ENCODE data around the gene UVSSA. TPM values are rescaled to one million over a fixed set of nuclear protein-coding genes. Genes with fewer than 3 reads are reported as not detected.

Gene UVSSA
- total RNA-seq, 3 donors from 2014 or later (not counting 1 experiment from before 2014, with no cell fraction given): 48.0 to 59.4 (median 56.4) TPM

DNA sequence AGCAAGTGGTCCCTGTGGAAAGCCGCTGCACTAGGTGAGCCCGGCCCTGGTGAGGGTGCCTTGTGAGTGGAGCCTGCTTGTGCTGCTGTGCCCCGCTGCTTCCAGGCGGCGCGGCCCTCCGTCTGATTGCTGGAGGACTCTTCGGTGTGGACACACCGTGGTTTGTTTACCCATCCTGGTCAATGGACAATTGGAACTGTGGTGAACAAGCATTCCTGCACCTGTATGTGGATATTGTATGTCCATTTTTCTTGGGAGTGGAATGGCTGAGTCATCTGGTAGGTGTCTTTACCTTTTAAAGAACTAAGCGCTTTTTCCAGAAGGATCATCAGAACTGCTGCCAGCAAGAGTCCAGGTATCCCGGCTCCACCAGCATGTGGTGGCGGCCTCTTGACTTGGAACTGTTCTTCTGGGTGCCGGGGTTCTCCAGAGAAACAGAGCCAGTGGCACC is 41.7 kb upstream of the UVSSA start:
- Histone ChIP-seq H3K4me1 (ENCODE audit: control insufficient read depth, insufficient read depth, low read length) (peaks cover 25% of the 10 kb centered on the region), H3K36me3 (ENCODE audit: control insufficient read depth, insufficient read depth, low read length) (peaks cover 7% of the 10 kb centered on the region), H3K27me3 (ENCODE audit: control insufficient read depth, insufficient read depth, low read length) (no peaks in the 10 kb centered on the region), H3K4me3 (ENCODE audit: low read length) (no peak overlapping the region), H3K27ac (ENCODE audit: low read length) (no peak overlapping the region), H3K9me3 (ENCODE audit: control insufficient read depth, insufficient read depth, low read length) (no peaks in the 10 kb centered on the region)
- no peaks in the 10 kb centered on the region for H3K36me3 Mint-ChIP-seq
- TF ChIP-seq, protein P1, sequence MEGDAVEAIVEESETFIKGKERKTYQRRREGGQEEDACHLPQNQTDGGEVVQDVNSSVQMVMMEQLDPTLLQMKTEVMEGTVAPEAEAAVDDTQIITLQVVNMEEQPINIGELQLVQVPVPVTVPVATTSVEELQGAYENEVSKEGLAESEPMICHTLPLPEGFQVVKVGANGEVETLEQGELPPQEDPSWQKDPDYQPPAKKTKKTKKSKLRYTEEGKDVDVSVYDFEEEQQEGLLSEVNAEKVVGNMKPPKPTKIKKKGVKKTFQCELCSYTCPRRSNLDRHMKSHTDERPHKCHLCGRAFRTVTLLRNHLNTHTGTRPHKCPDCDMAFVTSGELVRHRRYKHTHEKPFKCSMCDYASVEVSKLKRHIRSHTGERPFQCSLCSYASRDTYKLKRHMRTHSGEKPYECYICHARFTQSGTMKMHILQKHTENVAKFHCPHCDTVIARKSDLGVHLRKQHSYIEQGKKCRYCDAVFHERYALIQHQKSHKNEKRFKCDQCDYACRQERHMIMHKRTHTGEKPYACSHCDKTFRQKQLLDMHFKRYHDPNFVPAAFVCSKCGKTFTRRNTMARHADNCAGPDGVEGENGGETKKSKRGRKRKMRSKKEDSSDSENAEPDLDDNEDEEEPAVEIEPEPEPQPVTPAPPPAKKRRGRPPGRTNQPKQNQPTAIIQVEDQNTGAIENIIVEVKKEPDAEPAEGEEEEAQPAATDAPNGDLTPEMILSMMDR (IDR thresholded peaks at IDR 0.05): no peak
- ATAC-seq (no peak), DNase-seq (no peak)
- H3K27me3 Mint-ChIP-seq (ENCODE audit: low read depth in 2 of 2): no peaks in the 10 kb centered on the region
- intact Hi-C loops (cut with micrococcal nuclease): no loop called here
- peak overlapping the region in 1 of 2 donors; percentile 59 for H3K27ac Mint-ChIP-seq
- peaks cover 36 to 52% of the 10 kb centered on the region in 2 donors for H3K4me1 Mint-ChIP-seq
- WGBS (ENCODE audit: insufficient coverage): 92% methylated on average over 13 of the region's 13 CpGs
- H3K4me3 Mint-ChIP-seq: no peak overlapping the region
- H3K9me3 Mint-ChIP-seq: no peaks in the 10 kb centered on the region

- Mint-ChIP-seq H3K4me3 (no peak overlapping the region), H3K36me3 (no peaks in the 10 kb centered on the region), H3K4me1 (peaks cover 35 to 51% of the 10 kb centered on the region in 2 donors), H3K9me3 (no peaks in the 10 kb centered on the region), H3K27ac (peak overlapping the region; percentile 56 to 65), H3K27me3 (ENCODE audit: low read depth in 2 of 2) (no peaks in the 10 kb centered on the region)
- ATAC-seq: no peak
- DNase-seq: peak in 1 of 2 donors; percentile 60
- H3K9me3 ChIP-seq (ENCODE audit: control insufficient read depth, insufficient read depth, low read length): no peaks in the 10 kb centered on the region
- no peak overlapping the region for H3K27ac ChIP-seq (ENCODE audit: low read length)
- no peaks in the 10 kb centered on the region for H3K27me3 ChIP-seq (ENCODE audit: control insufficient read depth, insufficient read depth, low read length)
- H3K4me3 ChIP-seq (ENCODE audit: low read length): no peak overlapping the region
- intact Hi-C loops (cut with micrococcal nuclease): no loop called here
- WGBS (ENCODE audit: insufficient coverage): 75% methylated on average over 17 of the region's 17 CpGs
- TF ChIP-seq, protein P1 (IDR thresholded peaks at IDR 0.05): no peak
- peaks cover 5% of the 10 kb centered on the region for H3K36me3 ChIP-seq (ENCODE audit: control insufficient read depth, insufficient read depth, low read length)
- peaks cover 27% of the 10 kb centered on the region for H3K4me1 ChIP-seq (ENCODE audit: control insufficient read depth, insufficient read depth, low read length)
Measured at GRCh38 chr4:1305781-1306455, 41.1 kb upstream of the UVSSA start.

DNA sequence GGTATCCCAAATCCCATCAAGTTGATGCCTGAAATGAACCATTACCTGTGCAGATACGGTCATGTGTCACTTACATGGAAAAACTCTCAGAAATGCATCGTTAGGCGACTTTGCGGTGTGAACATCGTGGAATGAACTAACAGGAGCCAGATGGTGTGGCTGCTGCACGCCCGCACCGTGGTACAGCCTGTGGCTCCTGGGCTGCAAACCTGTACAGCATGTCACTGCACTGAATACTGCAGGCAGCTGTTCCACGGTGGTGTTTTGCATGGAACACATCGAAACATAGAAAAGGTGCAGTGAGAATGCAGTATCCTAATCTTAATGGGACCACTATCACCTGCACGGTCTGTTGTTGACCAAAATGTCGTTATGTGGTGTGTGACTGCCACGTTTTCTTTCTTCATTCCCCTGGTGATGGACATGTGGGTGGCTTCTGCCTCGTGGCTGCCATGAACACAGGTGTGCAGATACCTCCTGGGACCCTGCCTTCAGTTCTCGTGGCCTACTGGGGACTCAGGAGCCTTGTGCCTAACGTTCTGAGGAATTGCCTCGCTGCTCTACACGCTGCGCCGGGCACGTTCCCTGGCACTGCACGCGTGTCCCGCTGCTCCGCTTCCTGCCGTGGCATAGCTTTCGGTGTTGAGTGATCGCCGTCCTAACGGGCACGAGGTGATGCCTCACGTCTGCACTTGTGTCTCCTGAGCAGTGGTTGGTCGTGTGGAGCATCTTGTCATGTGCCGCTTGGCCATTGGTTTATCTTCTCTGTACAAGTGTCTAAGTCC is 38.9 kb upstream of the UVSSA start:
- DNase-seq: no peak
- TF ChIP-seq, protein P1 (IDR thresholded peaks at IDR 0.05): no peak
- Histone ChIP-seq H3K9me3 (ENCODE audit: control insufficient read depth, insufficient read depth, low read length) (no peaks in the 10 kb centered on the region), H3K27me3 (ENCODE audit: control insufficient read depth, insufficient read depth, low read length) (no peaks in the 10 kb centered on the region), H3K36me3 (ENCODE audit: control insufficient read depth, insufficient read depth, low read length) (peaks cover 11% of the 10 kb centered on the region), H3K4me1 (ENCODE audit: control insufficient read depth, insufficient read depth, low read length) (peaks cover 40% of the 10 kb centered on the region), H3K4me3 (ENCODE audit: low read length) (no peak overlapping the region), H3K27ac (ENCODE audit: low read length) (no peak overlapping the region)
- no peak for ATAC-seq
- no peak overlapping the region for H3K4me3 Mint-ChIP-seq
- 95% methylated on average over 34 of the region's 34 CpGs for WGBS (ENCODE audit: insufficient coverage)
- H3K4me1 Mint-ChIP-seq: peaks cover 46 to 51% of the 10 kb centered on the region in 2 donors
- H3K9me3 Mint-ChIP-seq: no peaks in the 10 kb centered on the region
- H3K27me3 Mint-ChIP-seq (ENCODE audit: low read depth in 2 of 2): no peaks in the 10 kb centered on the region
- intact Hi-C loops (cut with micrococcal nuclease): no loop called here
- H3K27ac Mint-ChIP-seq: peak overlapping the region; percentile 87 to 91
- no peaks in the 10 kb centered on the region for H3K36me3 Mint-ChIP-seq
